GM12878 (cell line): ENCODE data around the gene IL13RA2. TPM values are rescaled to one million over a fixed set of nuclear protein-coding genes. Genes with fewer than 3 reads are reported as not detected.

ENCODE experiments used
- ATAC-seq: fragments of 200-7000 bp; cut with Tn5 transposase; 3 replicates; pipeline ENCODE4 v1.9.1; 2020; ENCODE audit warnings: mild to moderate bottlenecking, moderate library complexity
- BruUV-seq: library from RNA; stranded (reverse); fragments of 400-500 nt; replicated peaks from 2 replicates; lab custom pipeline; 2021; lab: Mats Ljungman, UMichigan
- CTCF ChIA-PET: fragments of 300-600 bp; sonication (Branson Sonifier 250); formaldehyde crosslinking; extraction: SDS; loops from one replicate; lab custom pipeline; 2021; ENCODE audit warnings: inconsistent platforms; lab: Yijun Ruan, JAX
- POLR2A ChIA-PET: fragments of 350-600 bp; formaldehyde crosslinking; extraction: SDS; loops from one replicate; lab custom pipeline; 2021; ENCODE audit warnings: inconsistent platforms; lab: Charles Lee
- RAD21 ChIA-PET: fragments of 300-600 bp; sonication (Branson Sonifier 250); formaldehyde crosslinking; loops from one replicate; lab custom pipeline; 2023; ENCODE audit warnings: antibody characterized with exemption; ENCODE audit not compliant: unreplicated experiment; lab: Charles Lee
- SMC1A ChIA-PET: fragments of 300-600 bp; sonication (Branson Sonifier 250); formaldehyde crosslinking; loops from one replicate; lab custom pipeline; 2023; ENCODE audit not compliant: unreplicated experiment, uncharacterized antibody; lab: Charles Lee
- DNase-seq: peaks from one replicate; pipeline ENCODE4 v3.0.0-alpha.2; 2011; ENCODE audit warnings: low read depth, low spot score
- FAIRE-seq: peaks from 3 replicates; lab custom pipeline; 2011; peaks lifted over from hg19 to GRCh38; lab: Jason Lieb, UNC
- H2AFZ ChIP-seq: 2 replicates; pipeline ENCODE4 v1.6.0; 2011; ENCODE audit warnings: low read depth, low read length, control low read depth; ENCODE audit not compliant: control insufficient read depth
- H3K27ac ChIP-seq: 2 replicates; pipeline ENCODE4 v1.5.1; 2011; ENCODE audit warnings: control low read depth; ENCODE audit not compliant: control insufficient read depth, insufficient read depth
- H3K27me3 ChIP-seq, 2 experiments: replicated peaks in 1 of 2; 2 replicates each; pipeline versions ENCODE4 v1.6.0 to v1.6.1; 2011; ENCODE audit warnings: low read length in 1 of 2; ENCODE audit not compliant: control insufficient read depth in 2 of 2, insufficient read depth in 2 of 2
- H3K36me3 ChIP-seq, 2 experiments: 2 replicates each; pipeline ENCODE4 v1.5.1; 2011; ENCODE audit warnings: low read length in 1 of 2; ENCODE audit not compliant: control insufficient read depth in 2 of 2, insufficient read depth in 2 of 2
- H3K4me1 ChIP-seq: 2 replicates; pipeline ENCODE4 v1.6.1; 2011; ENCODE audit warnings: mild to moderate bottlenecking, low read length, moderate library complexity, mixed read lengths; ENCODE audit not compliant: control insufficient read depth, insufficient read depth
- H3K4me2 ChIP-seq: 2 replicates; pipeline ENCODE4 v1.6.0; 2011; ENCODE audit warnings: control low read depth; ENCODE audit not compliant: control insufficient read depth, insufficient read depth
- H3K4me3 ChIP-seq: fragments of 200-600 bp; sonication (generic); 2 replicates; pipeline ENCODE4 v1.5.1; 2016
- H3K79me2 ChIP-seq: 2 replicates; pipeline ENCODE4 v1.6.0; 2011; ENCODE audit warnings: low read length; ENCODE audit not compliant: control insufficient read depth, insufficient read depth
- H3K9ac ChIP-seq: 2 replicates; pipeline ENCODE4 v1.8.0; 2011; ENCODE audit warnings: low read length, control low read depth, mixed read lengths; ENCODE audit not compliant: control insufficient read depth, insufficient read depth
- H3K9me3 ChIP-seq: replicated peaks from 3 replicates; pipeline ENCODE4 v1.5.1; 2011; ENCODE audit warnings: mild to moderate bottlenecking, low read length; ENCODE audit not compliant: control insufficient read depth, insufficient read depth
- H4K20me1 ChIP-seq: 2 replicates; pipeline ENCODE4 v1.6.0; 2011; ENCODE audit not compliant: control insufficient read depth, insufficient read depth
- BCL11A ChIP-seq: IDR thresholded peaks from 2 replicates; pipeline ENCODE4 v1.6.1; 2011; ENCODE audit warnings: low read depth, low read length
- CBX3 ChIP-seq: fragments of 200-600 bp; sonication (generic); IDR thresholded peaks from 2 replicates; pipeline ENCODE4 v1.6.1; 2016; ENCODE audit warnings: low read depth, borderline replicate concordance
- CBX5 ChIP-seq: sonication (generic); IDR thresholded peaks from 2 replicates; pipeline ENCODE4 v1.6.1; 2016; ENCODE audit warnings: low read depth, moderate library complexity, mild to moderate bottlenecking, inconsistent platforms
- DPF2 ChIP-seq: fragments of 450-650 bp; IDR thresholded peaks from 2 replicates; pipeline ENCODE4 v1.6.1; 2017; ENCODE audit warnings: mild to moderate bottlenecking
- EGR1 ChIP-seq, 2 experiments: IDR thresholded peaks; 1 replicate in 1 of 2; 2 replicates in 1 of 2; pipeline ENCODE4 v1.6.1; 2011 to 2012; ENCODE audit warnings: low read depth in 2 of 2, low read length in 2 of 2, borderline replicate concordance in 1 of 2, mild to moderate bottlenecking in 1 of 2, moderate library complexity in 1 of 2
- EP300 ChIP-seq, 2 experiments: fragments of 150-350 bp in 1 of 2; IDR thresholded peaks; 2 replicates each; pipeline ENCODE4 v1.6.1; 2011 to 2012; ENCODE audit warnings: low read depth in 2 of 2, low read length in 2 of 2, borderline replicate concordance in 1 of 2, improper control_type of control experiment in 1 of 2, inconsistent platforms in 1 of 2; ENCODE audit not compliant: control insufficient read depth in 1 of 2
- ESRRA ChIP-seq: IDR thresholded peaks from 2 replicates; pipeline ENCODE4 v1.6.1; 2012; ENCODE audit warnings: mild to moderate bottlenecking, low read length, improper control_type of control experiment
- HDAC6 ChIP-seq: fragments of 200-600 bp; sonication (generic); IDR thresholded peaks from one replicate; pipeline ENCODE4 v1.8.0; 2017; ENCODE audit warnings: antibody characterized with exemption; ENCODE audit not compliant: unreplicated experiment
- MXI1 ChIP-seq: fragments of 150-350 bp; IDR thresholded peaks from 2 replicates; pipeline ENCODE4 v1.6.1; 2011; ENCODE audit warnings: low read depth, mild to moderate bottlenecking, inconsistent platforms, low read length, improper control_type of control experiment
- NFYB ChIP-seq: IDR thresholded peaks from 2 replicates; pipeline ENCODE4 v1.6.1; 2011; ENCODE audit warnings: low read depth, mild to moderate bottlenecking, low read length, improper control_type of control experiment, moderate library complexity; ENCODE audit not compliant: insufficient read depth
- NR2F1 ChIP-seq: fragments of 450-650 bp; conservative IDR thresholded peaks from 2 replicates; pipeline ENCODE4 v1.6.1; 2017; ENCODE audit warnings: mild to moderate bottlenecking
- SIX5 ChIP-seq: IDR thresholded peaks from 2 replicates; pipeline ENCODE4 v1.6.1; 2011; ENCODE audit warnings: mild to moderate bottlenecking, low read depth, low read length, moderate library complexity; ENCODE audit not compliant: severe bottlenecking
- SMC3 ChIP-seq: IDR thresholded peaks from 2 replicates; pipeline ENCODE4 v1.6.1; 2011; ENCODE audit warnings: low read length, improper control_type of control experiment, borderline replicate concordance
- SREBF2 ChIP-seq: IDR thresholded peaks from 2 replicates; pipeline ENCODE4 v1.6.1; 2012; ENCODE audit warnings: mild to moderate bottlenecking, low read length
- STAT1 ChIP-seq: fragments of 450-650 bp; conservative IDR thresholded peaks from 2 replicates; pipeline ENCODE4 v1.6.1; 2014; ENCODE audit warnings: antibody characterized with exemption, mild to moderate bottlenecking
- TCF3 ChIP-seq: IDR thresholded peaks from 2 replicates; pipeline ENCODE4 v1.6.1; 2012; ENCODE audit warnings: low read depth, mild to moderate bottlenecking, low read length, borderline replicate concordance; ENCODE audit not compliant: insufficient read depth
- ZZZ3 ChIP-seq: IDR thresholded peaks from 2 replicates; pipeline ENCODE4 v1.6.1; 2011; ENCODE audit warnings: low read depth; ENCODE audit not compliant: control insufficient read depth, insufficient read length
- WGBS: methylation state at CpG from one replicate; pipeline ENCODE4 v1.1.6; 2016; ENCODE audit warnings: low lambda C conversion rate; ENCODE audit not compliant: insufficient replicate concordance, insufficient coverage; ENCODE audit errors: missing lambda C conversion rate; 5-methylcytosine and 5-hydroxymethylcytosine counted together
- in situ Hi-C: fragments of 300-500 bp; cut with MboI; formaldehyde crosslinking; loops from 9 replicates; pipeline ENCODE4 v1.14.3; 2018; ENCODE audit warnings: mixed read lengths
- intact Hi-C: fragments of 100-400 bp; cut with micrococcal nuclease; formaldehyde crosslinking; loops from one replicate; pipeline ENCODE4 v1.14.2; 2022; ENCODE audit not compliant: unreplicated experiment
- polyA plus RNA-seq, 11 experiments: library from polyadenylated mRNA; depleted of rRNA in 4 of 11; unstranded in 6 of 11; stranded (reverse) in 5 of 11; fragments of >200 nt; fragmentation: Nextera tagmentation in 4 of 11; fragmentation: Illumina TruSeq in 1 of 11; extraction: Ambion mirVana in 4 of 11; extraction: Trizol in 1 of 11; gene quantifications; 1 replicate in 1 of 11; 2 replicates in 10 of 11; pipeline versions ENCODE4 v1.2.1 to v1.2.3, GENCODE V29; 2011 to 2016; ENCODE audit warnings: inconsistent platforms in 2 of 11, missing spikeins in 2 of 11, low read depth in 1 of 11
- total RNA-seq, 4 experiments: library from RNA; depleted of rRNA in 3 of 4; stranded (reverse); fragments of >200 nt in 3 of 4; fragmentation: Illumina TruSeq in 1 of 4; extraction: Trizol in 1 of 4; gene quantifications; 2 replicates each; pipeline versions ENCODE4 v1.2.1 to v1.2.3, GENCODE V29; 2013 to 2021
- TF ChIP-seq, protein P1 (sequence below): IDR thresholded peaks from 2 replicates; pipeline ENCODE4 v1.6.1; 2011; ENCODE audit warnings: low read depth, mild to moderate bottlenecking, low read length, moderate library complexity, borderline replicate concordance; ENCODE audit errors: extremely low read depth
- TF ChIP-seq, protein P2 (sequence below): fragments of 450-650 bp; IDR thresholded peaks from 2 replicates; pipeline ENCODE4 v1.6.1; 2014; ENCODE audit warnings: mild to moderate bottlenecking
- TF ChIP-seq, protein P3 (sequence below): fragments of 450-650 bp; formaldehyde crosslinking; IDR thresholded peaks from 2 replicates; pipeline ENCODE4 v1.4.0; 2022; ENCODE audit warnings: mild to moderate bottlenecking, moderate library complexity

IL13RA2 gene
- total and polyA plus RNA-seq, 10 of the 15 experiments (the other 5 are each of a cell fraction or from before 2014, with no cell fraction given): 0.08 TPM; not detected in 9

DNA sequence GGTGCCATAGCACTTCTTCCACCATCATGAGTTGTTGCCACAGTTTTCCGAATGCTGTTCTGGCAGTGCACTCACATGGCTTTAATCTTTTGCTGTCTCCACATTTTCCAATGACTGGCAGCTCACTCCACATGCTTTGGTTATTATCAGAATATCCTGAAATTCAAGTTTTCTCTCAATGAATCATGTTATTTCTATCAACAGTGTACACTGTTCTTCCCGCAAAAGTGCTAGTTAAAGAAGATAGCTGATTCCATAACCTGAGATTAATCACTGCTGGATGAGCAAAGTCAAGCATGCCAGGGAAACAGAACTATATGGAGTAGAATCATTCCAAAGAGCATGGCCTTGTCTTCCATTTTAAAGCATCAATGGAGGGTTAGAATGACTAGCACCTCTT is 14.6 kb upstream of the IL13RA2 start:
- ATAC-seq (no peak), DNase-seq (no peak), FAIRE-seq (no peak)
- no peaks in the 10 kb centered on the region for H3K4me1 ChIP-seq
- no peak overlapping the region for H3K9ac ChIP-seq
- H4K20me1 ChIP-seq: no peaks in the 10 kb centered on the region
- no peaks in the 10 kb centered on the region; the same call in 2 of the 3 replicates for H3K9me3 ChIP-seq
- in situ Hi-C loops: no loop called here
- TF ChIP-seq DPF2 (no peak), EGR1 (IDR thresholded peaks at IDR 0.05; ENCODE audit: borderline replicate concordance in 1 of 2, low read depth in 2 of 2, low read length in 2 of 2) (no peak), SREBF2 (no peak), HDAC6 (no peak), EP300 (IDR thresholded peaks at IDR 0.05; ENCODE audit: borderline replicate concordance in 1 of 2, control insufficient read depth in 1 of 2, low read depth in 2 of 2, low read length in 2 of 2) (no peak), BCL11A (no peak), SIX5 (no peak), NFYB (no peak), CBX3 (no peak), MXI1 (no peak), STAT1 (no peak), NR2F1 (no peak), ZZZ3 (no peak), SMC3 (no peak), TCF3 (no peak), ESRRA (no peak), CBX5 (no peak)
- TF ChIP-seq, protein P1, sequence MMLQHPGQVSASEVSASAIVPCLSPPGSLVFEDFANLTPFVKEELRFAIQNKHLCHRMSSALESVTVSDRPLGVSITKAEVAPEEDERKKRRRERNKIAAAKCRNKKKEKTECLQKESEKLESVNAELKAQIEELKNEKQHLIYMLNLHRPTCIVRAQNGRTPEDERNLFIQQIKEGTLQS: no peak
- TF ChIP-seq, protein P2, sequence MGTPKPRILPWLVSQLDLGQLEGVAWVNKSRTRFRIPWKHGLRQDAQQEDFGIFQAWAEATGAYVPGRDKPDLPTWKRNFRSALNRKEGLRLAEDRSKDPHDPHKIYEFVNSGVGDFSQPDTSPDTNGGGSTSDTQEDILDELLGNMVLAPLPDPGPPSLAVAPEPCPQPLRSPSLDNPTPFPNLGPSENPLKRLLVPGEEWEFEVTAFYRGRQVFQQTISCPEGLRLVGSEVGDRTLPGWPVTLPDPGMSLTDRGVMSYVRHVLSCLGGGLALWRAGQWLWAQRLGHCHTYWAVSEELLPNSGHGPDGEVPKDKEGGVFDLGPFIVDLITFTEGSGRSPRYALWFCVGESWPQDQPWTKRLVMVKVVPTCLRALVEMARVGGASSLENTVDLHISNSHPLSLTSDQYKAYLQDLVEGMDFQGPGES: no peak
- TF ChIP-seq, protein P3, sequence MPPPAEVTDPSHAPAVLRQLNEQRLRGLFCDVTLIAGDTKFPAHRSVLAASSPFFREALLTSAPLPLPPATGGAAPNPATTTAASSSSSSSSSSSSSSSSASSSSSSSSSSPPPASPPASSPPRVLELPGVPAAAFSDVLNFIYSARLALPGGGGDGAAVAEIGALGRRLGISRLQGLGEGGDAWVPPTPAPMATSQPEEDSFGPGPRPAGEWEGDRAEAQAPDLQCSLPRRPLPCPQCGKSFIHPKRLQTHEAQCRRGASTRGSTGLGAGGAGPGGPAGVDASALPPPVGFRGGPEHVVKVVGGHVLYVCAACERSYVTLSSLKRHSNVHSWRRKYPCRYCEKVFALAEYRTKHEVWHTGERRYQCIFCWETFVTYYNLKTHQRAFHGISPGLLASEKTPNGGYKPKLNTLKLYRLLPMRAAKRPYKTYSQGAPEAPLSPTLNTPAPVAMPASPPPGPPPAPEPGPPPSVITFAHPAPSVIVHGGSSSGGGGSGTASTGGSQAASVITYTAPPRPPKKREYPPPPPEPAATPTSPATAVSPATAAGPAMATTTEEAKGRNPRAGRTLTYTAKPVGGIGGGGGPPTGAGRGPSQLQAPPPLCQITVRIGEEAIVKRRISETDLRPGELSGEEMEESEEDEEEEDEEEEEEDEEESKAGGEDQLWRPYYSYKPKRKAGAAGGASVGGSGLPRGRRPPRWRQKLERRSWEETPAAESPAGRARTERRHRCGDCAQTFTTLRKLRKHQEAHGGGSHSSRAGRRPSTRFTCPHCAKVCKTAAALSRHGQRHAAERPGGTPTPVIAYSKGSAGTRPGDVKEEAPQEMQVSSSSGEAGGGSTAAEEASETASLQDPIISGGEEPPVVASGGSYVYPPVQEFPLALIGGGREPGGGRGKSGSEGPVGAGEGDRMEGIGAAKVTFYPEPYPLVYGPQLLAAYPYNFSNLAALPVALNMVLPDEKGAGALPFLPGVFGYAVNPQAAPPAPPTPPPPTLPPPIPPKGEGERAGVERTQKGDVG (CRISPR knock-in tag): no peak
- TF ChIP-seq, all 136 proteins: peak for 0
- 9% methylated on average over 2 of the region's 2 CpGs for WGBS
- no peak overlapping the region for H3K4me2 ChIP-seq
- ChIA-PET SMC1A (no interaction called here), CTCF (interaction anchor here (0.6 kb wide), 1 partner anchor 20 kb away, joined by 3 read pairs; no protein-coding TSS in a partner anchor), POLR2A (no interaction called here), RAD21 (no interaction called here)
- H3K79me2 ChIP-seq: no peaks in the 10 kb centered on the region
- intact Hi-C loops: no loop called here
- no peaks in the 10 kb centered on the region for H3K36me3 ChIP-seq
- no TSS peak for BruUV-seq
- H3K27me3 ChIP-seq: no peaks in the 10 kb centered on the region
- no peak overlapping the region for H2AFZ ChIP-seq
- H3K27ac ChIP-seq: no peak overlapping the region
- H3K4me3 ChIP-seq: no peak overlapping the region
